Neural cell (in vitro differentiated cells): ENCODE results near the gene COL23A1. TPM values are rescaled to one million over a fixed set of nuclear protein-coding genes. Genes with fewer than 3 reads are reported as not detected.

Experiments
- H2AFZ ChIP-seq: fragments of 200-600, 300-800 bp; sonication (generic), shearing (Covaris generic); 2 replicates; pipeline ENCODE4 v1.6.0; 2014; ENCODE audit warnings: low read depth, mild to moderate bottlenecking, antibody characterized with exemption, low read length, moderate library complexity
- H3F3A ChIP-seq: fragments of 200-600 bp; shearing (Covaris generic); 2 replicates; pipeline ENCODE4 v1.6.1; 2016; ENCODE audit warnings: mild to moderate bottlenecking, moderate library complexity, mixed read lengths, antibody characterized with exemption, low read length; ENCODE audit not compliant: insufficient read depth, poor library complexity, severe bottlenecking
- H3K27ac ChIP-seq: fragments of 200-600, 300-800 bp; sonication (generic), shearing (Covaris generic); 2 replicates; pipeline ENCODE4 v1.5.1; 2014; ENCODE audit warnings: mild to moderate bottlenecking, low read length, moderate library complexity
- H3K27me3 ChIP-seq: fragments of 300-800, 200-600 bp; sonication (generic), shearing (Covaris generic); 2 replicates; pipeline ENCODE4 v1.6.0; 2014; ENCODE audit warnings: mild to moderate bottlenecking, low read depth, low read length, moderate library complexity; ENCODE audit not compliant: insufficient read depth
- H3K36me3 ChIP-seq: fragments of 300-800, 200-600 bp; sonication (generic), shearing (Covaris generic); 2 replicates; pipeline ENCODE4 v1.5.1; 2014; ENCODE audit warnings: mild to moderate bottlenecking, antibody characterized with exemption, low read length, moderate library complexity; ENCODE audit not compliant: insufficient read depth
- H3K4me2 ChIP-seq: fragments of 300-800, 200-600 bp; sonication (generic), shearing (Covaris generic); 2 replicates; pipeline ENCODE4 v1.6.0; 2014; ENCODE audit warnings: mild to moderate bottlenecking, low read length
- H3K4me3 ChIP-seq: fragments of 300-800, 200-600 bp; sonication (generic), shearing (Covaris generic); 2 replicates; pipeline ENCODE4 v1.5.1; 2014; ENCODE audit warnings: mild to moderate bottlenecking, low read length, moderate library complexity
- H3K79me2 ChIP-seq: fragments of 200-600 bp; shearing (Covaris generic); replicated peaks from 2 replicates; pipeline ENCODE4 v1.6.0; 2014; ENCODE audit warnings: mild to moderate bottlenecking, low read length, moderate library complexity; ENCODE audit not compliant: insufficient read depth
- H3K9ac ChIP-seq: fragments of 300-800, 200-600 bp; sonication (generic), shearing (Covaris generic); 2 replicates; pipeline ENCODE4 v1.6.1; 2016; ENCODE audit warnings: mild to moderate bottlenecking, low read length, mixed read lengths
- H3K9me2 ChIP-seq: fragments of 200-600 bp; shearing (Covaris generic); 2 replicates; pipeline ENCODE4 v1.6.1; 2016; ENCODE audit warnings: mild to moderate bottlenecking, low read length, mixed read lengths; ENCODE audit not compliant: insufficient read depth
- H3K9me3 ChIP-seq: fragments of 200-600, 300-800 bp; sonication (generic), shearing (Covaris generic); 2 replicates; pipeline ENCODE4 v1.6.1; 2016; ENCODE audit warnings: mild to moderate bottlenecking, mixed run types, low read length, moderate library complexity, mixed read lengths
- H4K20me1 ChIP-seq: fragments of 200-600 bp; shearing (Covaris generic); 2 replicates; pipeline ENCODE4 v1.6.1; 2016; ENCODE audit warnings: mild to moderate bottlenecking, mixed run types; ENCODE audit not compliant: insufficient read depth
- EP300 ChIP-seq: fragments of 450-650 bp; conservative IDR thresholded peaks from 2 replicates; pipeline ENCODE4 v1.6.1; 2014; ENCODE audit warnings: antibody characterized with exemption, mild to moderate bottlenecking, moderate library complexity; ENCODE audit not compliant: poor library complexity, severe bottlenecking
- EZH2 ChIP-seq: fragments of 200-600, 300-800 bp; shearing (Covaris generic), sonication (generic); IDR thresholded peaks from 2 replicates; pipeline ENCODE4 v1.6.1; 2014; ENCODE audit warnings: antibody characterized with exemption, low read length, borderline replicate concordance, mild to moderate bottlenecking; ENCODE audit not compliant: insufficient read depth, poor library complexity, severe bottlenecking
- MXI1 ChIP-seq: fragments of 450-650 bp; conservative IDR thresholded peaks from 2 replicates; pipeline ENCODE4 v1.6.1; 2014; ENCODE audit warnings: antibody characterized with exemption, mild to moderate bottlenecking; ENCODE audit not compliant: poor library complexity, severe bottlenecking
- POLR2AphosphoS5 ChIP-seq: IDR thresholded peaks from 2 replicates; pipeline ENCODE4 v1.6.1; 2012
- RAD21 ChIP-seq: fragments of 450-650 bp; conservative IDR thresholded peaks from 2 replicates; pipeline ENCODE4 v1.6.1; 2014; ENCODE audit warnings: antibody characterized with exemption, mild to moderate bottlenecking, moderate library complexity
- REST ChIP-seq: IDR thresholded peaks from 2 replicates; pipeline ENCODE4 v1.6.1; 2012; ENCODE audit warnings: borderline replicate concordance
- SMC3 ChIP-seq: fragments of 450-650 bp; conservative IDR thresholded peaks from 2 replicates; pipeline ENCODE4 v1.6.1; 2014; ENCODE audit warnings: antibody characterized with exemption, mild to moderate bottlenecking, moderate library complexity; ENCODE audit not compliant: poor library complexity
- TAF1 ChIP-seq: IDR thresholded peaks from 2 replicates; pipeline ENCODE4 v1.6.1; 2012; ENCODE audit warnings: low read depth
- polyA plus RNA-seq: library from polyadenylated mRNA; depleted of rRNA; stranded (reverse); fragments of >200 nt; gene quantifications from 2 replicates; pipeline ENCODE4 v1.2.3, GENCODE V29; 2014
- TF ChIP-seq, protein P1 (sequence below): fragments of 450-650 bp; IDR thresholded peaks from 2 replicates; pipeline ENCODE4 v1.5.1; 2014; ENCODE audit warnings: antibody characterized with exemption, mild to moderate bottlenecking, moderate library complexity; ENCODE audit not compliant: poor library complexity, severe bottlenecking

The COL23A1 gene
- polyA plus RNA-seq, 1 donor from 2014 or later: not detected

GRCh38 chr5:178355671-178356070 is 234.5 kb downstream of the COL23A1 start:
- no peaks in the 10 kb centered on the region for H3K9me2 ChIP-seq
- no peak overlapping the region for H3K4me2 ChIP-seq
- no peaks in the 10 kb centered on the region for H3K36me3 ChIP-seq
- H3K4me3 ChIP-seq: no peak overlapping the region
- no peaks in the 10 kb centered on the region for H3K9me3 ChIP-seq
- H3K27ac ChIP-seq: no peak overlapping the region
- H3K79me2 ChIP-seq: no peaks in the 10 kb centered on the region
- no peaks in the 10 kb centered on the region for H3F3A ChIP-seq
- H2AFZ ChIP-seq: no peak overlapping the region
- H3K9ac ChIP-seq: no peak overlapping the region
- H4K20me1 ChIP-seq: no peaks in the 10 kb centered on the region
- TF ChIP-seq SMC3 (no peak), TAF1 (no peak), MXI1 (no peak), EZH2 (no peak), REST (no peak), POLR2AphosphoS5 (no peak), EP300 (no peak), RAD21 (no peak)
- TF ChIP-seq, protein P1, sequence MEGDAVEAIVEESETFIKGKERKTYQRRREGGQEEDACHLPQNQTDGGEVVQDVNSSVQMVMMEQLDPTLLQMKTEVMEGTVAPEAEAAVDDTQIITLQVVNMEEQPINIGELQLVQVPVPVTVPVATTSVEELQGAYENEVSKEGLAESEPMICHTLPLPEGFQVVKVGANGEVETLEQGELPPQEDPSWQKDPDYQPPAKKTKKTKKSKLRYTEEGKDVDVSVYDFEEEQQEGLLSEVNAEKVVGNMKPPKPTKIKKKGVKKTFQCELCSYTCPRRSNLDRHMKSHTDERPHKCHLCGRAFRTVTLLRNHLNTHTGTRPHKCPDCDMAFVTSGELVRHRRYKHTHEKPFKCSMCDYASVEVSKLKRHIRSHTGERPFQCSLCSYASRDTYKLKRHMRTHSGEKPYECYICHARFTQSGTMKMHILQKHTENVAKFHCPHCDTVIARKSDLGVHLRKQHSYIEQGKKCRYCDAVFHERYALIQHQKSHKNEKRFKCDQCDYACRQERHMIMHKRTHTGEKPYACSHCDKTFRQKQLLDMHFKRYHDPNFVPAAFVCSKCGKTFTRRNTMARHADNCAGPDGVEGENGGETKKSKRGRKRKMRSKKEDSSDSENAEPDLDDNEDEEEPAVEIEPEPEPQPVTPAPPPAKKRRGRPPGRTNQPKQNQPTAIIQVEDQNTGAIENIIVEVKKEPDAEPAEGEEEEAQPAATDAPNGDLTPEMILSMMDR: no peak
- no peaks in the 10 kb centered on the region for H3K27me3 ChIP-seq

- Histone ChIP-seq H3K4me2 (no peak overlapping the region), H2AFZ (no peak overlapping the region), H3K27ac (no peak overlapping the region), H3K9me3 (no peaks in the 10 kb centered on the region), H3K36me3 (no peaks in the 10 kb centered on the region), H3K27me3 (no peaks in the 10 kb centered on the region), H3F3A (no peaks in the 10 kb centered on the region), H3K9ac (no peak overlapping the region), H3K79me2 (no peaks in the 10 kb centered on the region), H4K20me1 (no peaks in the 10 kb centered on the region), H3K4me3 (no peak overlapping the region), H3K9me2 (no peaks in the 10 kb centered on the region)
- TF ChIP-seq RAD21: no peak
Measured at GRCh38 chr5:178353461-178353860, 236.7 kb downstream of the COL23A1 start.

DNA sequence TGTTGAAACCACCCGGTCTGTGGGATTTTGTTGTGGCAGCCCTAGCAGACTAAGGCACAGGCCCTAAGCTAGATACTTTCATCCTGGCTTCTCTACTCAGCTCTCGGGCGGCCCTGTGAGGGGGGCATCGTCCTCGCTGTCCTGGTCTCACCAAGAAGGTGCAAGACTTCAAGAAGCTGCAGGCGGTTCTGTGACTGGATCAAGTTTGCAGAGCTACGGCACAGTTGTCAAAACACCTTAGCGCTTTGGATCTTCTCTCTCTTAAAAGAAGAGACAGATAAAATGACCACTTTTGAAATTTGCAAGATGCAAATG is 238.2 kb downstream of the COL23A1 start:
- no peaks in the 10 kb centered on the region for H3K79me2 ChIP-seq
- H3K4me2 ChIP-seq: no peak overlapping the region
- no peaks in the 10 kb centered on the region for H3K9me3 ChIP-seq
- no peak overlapping the region for H2AFZ ChIP-seq
- no peaks in the 10 kb centered on the region for H3K9me2 ChIP-seq
- no peaks in the 10 kb centered on the region for H4K20me1 ChIP-seq
- H3K27me3 ChIP-seq: no peaks in the 10 kb centered on the region
- no peak overlapping the region for H3K27ac ChIP-seq
- TF ChIP-seq RAD21 (no peak), REST (no peak), SMC3 (no peak), TAF1 (no peak), EP300 (no peak), MXI1 (no peak), EZH2 (no peak), POLR2AphosphoS5 (no peak)
- TF ChIP-seq, protein P1: no peak
- H3K4me3 ChIP-seq: no peak overlapping the region
- no peak overlapping the region for H3K9ac ChIP-seq
- no peaks in the 10 kb centered on the region for H3F3A ChIP-seq
- no peaks in the 10 kb centered on the region for H3K36me3 ChIP-seq
